ENCODE data around the gene TRIO.
"Not testable (repeated sequence)": the region's sequence is repeated elsewhere in the genome, so short reads cannot be mapped to it uniquely, and the experiment has no call there.

TRIO gene

DNA sequence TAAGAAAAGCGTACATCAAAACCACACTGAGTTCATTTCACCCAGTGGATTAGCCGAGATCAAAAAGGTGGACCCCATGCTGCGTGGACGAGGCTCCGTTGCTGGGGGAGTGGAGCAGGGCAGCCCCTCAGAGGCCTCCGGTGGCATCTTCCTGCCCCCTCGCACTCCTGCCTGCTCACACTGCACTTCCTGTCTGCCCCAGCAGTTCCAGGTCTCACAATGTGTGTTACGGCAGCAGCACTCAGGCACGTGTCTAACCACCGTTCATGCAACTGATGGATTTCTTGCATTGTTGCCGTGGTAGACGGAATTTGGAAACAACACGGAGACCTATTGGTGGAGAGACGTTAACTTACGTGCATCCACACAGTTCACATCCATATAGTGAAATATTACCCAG is 241.9 kb downstream of the TRIO start:
- DNase-seq (ENCODE audit: low read depth in 2 of 2), result no peak
- TF ChIP-seq, protein P1, sequence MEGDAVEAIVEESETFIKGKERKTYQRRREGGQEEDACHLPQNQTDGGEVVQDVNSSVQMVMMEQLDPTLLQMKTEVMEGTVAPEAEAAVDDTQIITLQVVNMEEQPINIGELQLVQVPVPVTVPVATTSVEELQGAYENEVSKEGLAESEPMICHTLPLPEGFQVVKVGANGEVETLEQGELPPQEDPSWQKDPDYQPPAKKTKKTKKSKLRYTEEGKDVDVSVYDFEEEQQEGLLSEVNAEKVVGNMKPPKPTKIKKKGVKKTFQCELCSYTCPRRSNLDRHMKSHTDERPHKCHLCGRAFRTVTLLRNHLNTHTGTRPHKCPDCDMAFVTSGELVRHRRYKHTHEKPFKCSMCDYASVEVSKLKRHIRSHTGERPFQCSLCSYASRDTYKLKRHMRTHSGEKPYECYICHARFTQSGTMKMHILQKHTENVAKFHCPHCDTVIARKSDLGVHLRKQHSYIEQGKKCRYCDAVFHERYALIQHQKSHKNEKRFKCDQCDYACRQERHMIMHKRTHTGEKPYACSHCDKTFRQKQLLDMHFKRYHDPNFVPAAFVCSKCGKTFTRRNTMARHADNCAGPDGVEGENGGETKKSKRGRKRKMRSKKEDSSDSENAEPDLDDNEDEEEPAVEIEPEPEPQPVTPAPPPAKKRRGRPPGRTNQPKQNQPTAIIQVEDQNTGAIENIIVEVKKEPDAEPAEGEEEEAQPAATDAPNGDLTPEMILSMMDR (IDR thresholded peaks at IDR 0.05; ENCODE audit: low read depth, low read length), result no peak
- no peak overlapping the region for H3K4me3 ChIP-seq (replicated peaks in 1 of 2; ENCODE audit: low read depth in 2 of 2, low read length in 2 of 2)

DNA sequence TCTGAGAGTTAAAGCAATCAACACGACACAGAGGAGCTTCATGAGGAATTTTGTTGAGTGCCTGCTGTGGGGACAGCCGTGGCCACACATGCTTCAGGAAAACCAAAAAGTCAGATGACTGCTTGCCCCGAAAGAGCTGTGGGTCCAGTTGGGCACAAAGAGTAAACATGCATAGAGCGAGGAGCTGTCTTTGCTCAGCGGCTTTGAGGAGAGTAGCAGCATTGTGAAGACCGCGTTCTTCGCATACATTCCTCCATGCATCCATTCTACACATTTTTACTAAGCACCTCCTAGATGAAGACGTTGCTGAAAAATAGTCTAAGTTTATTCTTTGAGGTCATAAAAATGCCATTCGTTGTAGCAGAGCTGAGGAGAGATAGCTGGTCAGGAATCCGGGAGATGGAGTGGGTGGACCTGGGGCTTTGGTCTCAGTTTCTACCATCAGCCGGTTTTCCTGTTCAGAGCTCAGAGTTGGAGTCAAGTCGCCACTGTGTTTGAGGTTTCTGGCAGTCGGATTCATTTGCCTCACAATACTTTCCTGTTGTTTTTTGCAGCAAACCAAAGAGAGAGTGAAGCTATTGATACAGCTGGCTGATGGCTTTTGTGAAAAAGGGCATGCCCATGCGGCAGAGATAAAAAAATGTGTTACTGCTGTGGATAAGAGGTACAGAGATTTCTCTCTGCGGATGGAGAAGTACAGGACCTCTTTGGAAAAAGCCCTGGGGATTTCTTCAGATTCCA is 243.9 kb downstream of the TRIO start:
- DNase-seq (ENCODE audit: low read depth in 2 of 2), result no peak
- H3K4me3 ChIP-seq (replicated peaks in 1 of 2; ENCODE audit: low read depth in 2 of 2, low read length in 2 of 2), result no peak overlapping the region
- TF ChIP-seq, protein P1 (IDR thresholded peaks at IDR 0.05; ENCODE audit: low read depth, low read length), result no peak

DNA sequence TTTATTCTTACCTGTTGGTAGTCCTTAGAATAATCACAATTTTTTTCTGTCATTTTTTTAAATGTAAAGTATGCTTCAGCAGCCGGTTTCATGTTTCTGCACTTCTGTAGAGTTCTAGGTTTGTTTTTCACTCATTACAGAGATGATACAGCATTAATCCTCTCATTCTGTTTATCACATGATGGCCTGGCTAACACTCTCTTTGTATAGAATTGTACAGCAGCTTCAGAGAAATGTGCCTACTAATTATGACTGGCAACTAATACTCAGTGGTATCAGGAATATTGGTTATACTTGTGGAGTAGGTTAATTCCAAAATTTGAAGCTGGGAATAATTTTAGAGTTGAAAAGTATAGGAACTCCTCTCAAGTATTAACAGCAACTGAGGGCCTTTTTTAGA is 245.6 kb downstream of the TRIO start:
- TF ChIP-seq, protein P1 (IDR thresholded peaks at IDR 0.05; ENCODE audit: low read depth, low read length), result no peak
- no peak for DNase-seq (ENCODE audit: low read depth in 2 of 2)
- no peak overlapping the region for H3K4me3 ChIP-seq (replicated peaks in 1 of 2; ENCODE audit: low read depth in 2 of 2, low read length in 2 of 2)

DNA sequence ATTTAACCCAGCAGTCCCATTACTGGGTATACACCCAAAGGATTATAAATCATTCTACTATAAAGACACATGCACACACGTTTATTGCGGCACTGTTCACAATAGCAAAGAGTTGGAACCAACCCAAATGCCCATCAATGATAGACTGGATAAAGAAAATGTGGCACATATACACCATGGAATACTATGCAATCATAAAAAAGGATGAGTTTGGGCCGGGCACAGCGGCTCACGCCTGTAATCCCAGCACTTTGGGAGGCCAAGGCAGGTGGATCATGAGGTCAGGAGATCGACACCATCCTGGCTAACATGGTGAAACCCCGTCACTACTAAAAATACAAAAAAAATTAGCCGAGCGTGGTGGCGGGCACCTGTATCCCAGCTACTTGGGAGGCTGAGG is 249.4 kb downstream of the TRIO start:
- not testable (repeated sequence) for H3K4me3 ChIP-seq (replicated peaks in 1 of 2; ENCODE audit: low read depth in 2 of 2, low read length in 2 of 2); DNase-seq (ENCODE audit: low read depth in 2 of 2)

DNA sequence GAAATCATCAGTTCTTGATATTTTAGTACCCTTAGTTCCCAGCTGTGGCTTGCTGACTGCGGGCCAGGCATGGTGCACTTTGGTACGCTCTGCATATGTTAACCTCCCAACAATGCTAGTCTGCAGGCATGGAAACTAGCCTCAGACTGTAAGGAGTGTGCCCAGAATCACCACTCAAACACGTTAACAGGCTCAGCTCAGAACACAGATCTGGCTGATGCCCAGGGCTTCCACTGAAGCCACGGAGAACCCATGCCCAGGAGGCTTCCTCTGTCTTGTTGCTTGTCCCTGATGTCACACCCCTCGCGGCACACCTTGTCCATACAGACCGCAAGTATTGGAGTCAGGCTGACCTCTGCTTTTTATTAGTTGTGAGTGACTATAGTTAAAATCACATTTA is 251.2 kb downstream of the TRIO start:
- TF ChIP-seq, protein P1 (IDR thresholded peaks at IDR 0.05; ENCODE audit: low read depth, low read length), result no peak
- no peak for DNase-seq (ENCODE audit: low read depth in 2 of 2)
- no peak overlapping the region for H3K4me3 ChIP-seq (replicated peaks in 1 of 2; ENCODE audit: low read depth in 2 of 2, low read length in 2 of 2)

DNA sequence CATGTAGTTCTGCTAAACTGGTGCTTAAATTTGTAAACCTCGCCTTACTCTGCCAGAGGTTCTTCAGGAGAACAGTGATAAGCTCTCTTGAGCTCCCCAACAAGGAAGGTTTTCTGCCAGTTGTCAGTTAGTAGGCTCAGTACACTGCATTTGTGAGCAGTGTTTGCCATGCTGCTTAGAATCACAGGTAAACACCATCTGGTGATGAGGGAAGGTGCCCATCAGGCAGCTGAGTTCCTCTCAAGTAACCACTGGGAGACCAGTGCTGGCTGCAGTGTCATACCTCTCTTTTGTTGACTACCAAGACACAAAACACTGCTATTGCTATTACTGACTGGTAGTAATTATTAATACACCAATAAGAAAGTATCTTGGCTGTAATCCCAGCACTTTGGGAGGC is 252.3 kb downstream of the TRIO start:
- TF ChIP-seq, protein P1 (IDR thresholded peaks at IDR 0.05; ENCODE audit: low read depth, low read length), result no peak
- DNase-seq (ENCODE audit: low read depth in 2 of 2), result no peak
- no peak overlapping the region for H3K4me3 ChIP-seq (replicated peaks in 1 of 2; ENCODE audit: low read depth in 2 of 2, low read length in 2 of 2)

DNA sequence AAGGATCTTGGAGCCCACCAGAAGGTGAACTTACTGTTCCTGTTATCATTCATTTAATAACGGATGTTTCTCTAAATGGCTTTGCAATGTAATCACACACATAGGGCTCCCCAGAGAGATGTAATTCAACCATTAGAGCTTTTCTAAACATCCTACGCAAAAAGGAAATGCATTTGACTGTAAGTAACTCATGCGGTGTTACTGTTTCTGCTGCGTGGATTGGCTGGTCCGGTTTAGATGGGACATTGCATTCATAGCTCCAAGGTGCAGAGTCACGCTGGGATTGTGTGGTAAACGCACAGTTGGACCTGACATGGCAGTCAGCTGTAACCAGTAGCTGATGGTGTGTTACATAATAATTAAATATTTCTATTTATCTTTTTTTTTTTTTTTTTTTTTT is 252.9 kb downstream of the TRIO start:
- H3K4me3 ChIP-seq (replicated peaks in 1 of 2; ENCODE audit: low read depth in 2 of 2, low read length in 2 of 2), result no peak overlapping the region
- peak in 1 of 2 donors; percentile 53 for DNase-seq (ENCODE audit: low read depth in 2 of 2)
- TF ChIP-seq, protein P1 (IDR thresholded peaks at IDR 0.05; ENCODE audit: low read depth, low read length), result no peak

Measured in cardiac fibroblast (primary cell).